A673 (cell line): Measurements from ENCODE around the gene CKM. TPM values are rescaled to one million over a fixed set of nuclear protein-coding genes. Genes with fewer than 3 reads are reported as not detected.
"Not testable (repeated sequence)": the region's sequence is repeated elsewhere in the genome, so short reads cannot be mapped to it uniquely, and the experiment has no call there.

ENCODE experiments used
- BruUV-seq: library from RNA; stranded (reverse); fragments of 400-500 nt; replicated peaks from 2 replicates; lab custom pipeline; 2021; lab: Mats Ljungman, UMichigan
- CTCF ChIA-PET: fragments of 300-600 bp; sonication (Branson Sonifier 250); formaldehyde crosslinking; loops from one replicate; lab custom pipeline; 2022; ENCODE audit warnings: antibody characterized with exemption; lab: Charles Lee
- POLR2A ChIA-PET: fragments of 300-600 bp; sonication (Branson Sonifier 250); formaldehyde crosslinking; loops from one replicate; lab custom pipeline; 2022; ENCODE audit warnings: antibody characterized with exemption; ENCODE audit not compliant: low non-redundant PET; lab: Charles Lee
- DNase-seq: peaks from one replicate; pipeline ENCODE4 v3.0.0-alpha.2; 2015; ENCODE audit warnings: low spot score
- H3K27ac ChIP-seq: fragments of 200-600 bp; sonication (generic); 2 replicates; pipeline ENCODE4 v1.5.1; 2016; ENCODE audit warnings: mixed run types, low read depth, mild to moderate bottlenecking, mixed read lengths, antibody characterized with exemption, low read length; ENCODE audit not compliant: poor library complexity, severe bottlenecking
- H3K27me3 ChIP-seq: fragments of 200-600 bp; sonication (generic); replicated peaks from 2 replicates; pipeline ENCODE4 v1.6.1; 2017; ENCODE audit warnings: mixed run types, low read depth, mild to moderate bottlenecking, mixed read lengths, antibody characterized with exemption, low read length; ENCODE audit not compliant: insufficient read depth, poor library complexity
- H3K36me3 ChIP-seq: fragments of 200-600 bp; sonication (generic); 2 replicates; pipeline ENCODE4 v1.6.1; 2016; ENCODE audit warnings: mixed run types, mild to moderate bottlenecking, mixed read lengths, antibody characterized with exemption, low read length; ENCODE audit not compliant: insufficient read depth, poor library complexity, severe bottlenecking
- H3K4me1 ChIP-seq: fragments of 200-600 bp; sonication (generic); 2 replicates; pipeline ENCODE4 v1.6.1; 2017; ENCODE audit warnings: mixed run types, mild to moderate bottlenecking, mixed read lengths, antibody characterized with exemption, low read length; ENCODE audit not compliant: insufficient read depth, poor library complexity, severe bottlenecking
- H3K4me3 ChIP-seq: fragments of 200-600 bp; sonication (generic); 2 replicates; pipeline ENCODE4 v1.5.1; 2016; ENCODE audit warnings: low read depth, mixed run types, mild to moderate bottlenecking, mixed read lengths, low read length; ENCODE audit not compliant: poor library complexity, severe bottlenecking
- H3K9me3 ChIP-seq: fragments of 200-600 bp; sonication (generic); 2 replicates; pipeline ENCODE4 v1.6.1; 2016; ENCODE audit warnings: mixed run types, low read depth, mild to moderate bottlenecking, mixed read lengths, antibody characterized with exemption, low read length; ENCODE audit not compliant: poor library complexity, severe bottlenecking
- EZH2 ChIP-seq: fragments of 200-600 bp; sonication (generic); IDR thresholded peaks from 2 replicates; pipeline ENCODE4 v1.6.1; 2017; ENCODE audit warnings: borderline replicate concordance, low read depth, mild to moderate bottlenecking, mixed read lengths, antibody characterized with exemption, low read length; ENCODE audit not compliant: poor library complexity, severe bottlenecking
- intact Hi-C: fragments of 100-400 bp; cut with micrococcal nuclease; formaldehyde crosslinking; loops from one replicate; pipeline ENCODE4 v1.10.0; 2022; ENCODE audit not compliant: unreplicated experiment
- total RNA-seq: library from RNA; stranded (reverse); gene quantifications from 2 replicates; pipeline ENCODE4 v1.2.3, GENCODE V29; 2021
- TF ChIP-seq, protein P1 (sequence below): fragments of 300-800, 200-600 bp; sonication (generic); conservative IDR thresholded peaks from 2 replicates; pipeline ENCODE4 v1.5.1; 2017; ENCODE audit warnings: low read depth, mild to moderate bottlenecking, antibody characterized with exemption, low read length, moderate library complexity, mixed read lengths

Gene CKM
- total RNA-seq, 1 experiment from 2014 or later: not detected

DNA sequence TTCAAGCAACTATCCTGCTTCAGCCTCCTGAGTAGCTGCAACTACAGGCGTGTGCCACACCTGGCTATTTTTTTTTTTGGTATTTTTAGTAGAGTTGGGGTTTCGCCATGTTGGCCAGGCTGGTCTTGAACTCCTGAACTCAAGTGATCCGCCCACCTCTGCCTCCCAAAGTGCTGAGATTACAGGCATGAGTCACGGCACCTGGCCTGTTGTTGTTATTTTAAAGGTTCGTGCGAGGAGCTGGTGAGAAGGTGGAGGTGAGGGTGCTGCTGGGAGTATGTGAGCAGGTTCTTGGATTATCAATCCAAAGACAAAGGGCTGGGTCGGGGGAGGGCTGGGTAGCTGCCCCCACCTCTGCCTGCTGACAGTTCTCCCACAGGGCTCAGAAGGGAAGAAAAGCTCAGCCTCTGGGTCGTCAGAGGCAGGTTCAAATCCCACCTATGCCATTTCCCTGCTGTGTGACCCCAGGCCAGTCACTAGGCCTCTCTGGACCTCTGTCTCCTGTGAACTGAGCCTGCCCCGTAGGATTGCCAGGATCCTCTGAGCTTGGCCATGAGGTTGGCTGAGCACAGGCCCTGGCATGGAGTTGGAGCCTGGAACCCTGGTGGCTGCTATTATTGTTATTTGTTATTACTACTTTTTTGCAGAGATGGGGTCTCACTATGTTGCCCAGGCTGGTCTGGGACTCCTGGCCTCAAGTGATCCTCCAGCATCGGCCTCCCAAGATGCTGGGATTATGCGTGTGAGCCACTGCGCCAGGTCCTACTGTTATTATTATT lies 1.5 kb downstream of the CKM start:
- Histone ChIP-seq H3K4me3 (no peak overlapping the region), H3K4me1 (no peaks in the 10 kb centered on the region), H3K9me3 (no peaks in the 10 kb centered on the region), H3K27me3 (no peaks in the 10 kb centered on the region), H3K27ac (no peak overlapping the region), H3K36me3 (no peaks in the 10 kb centered on the region)
- no peak for DNase-seq
- ChIA-PET CTCF (interaction anchor here (0.6 kb wide), 1 partner anchor 155 kb away, joined by 4 read pairs; no protein-coding TSS in a partner anchor), POLR2A (no interaction called here)
- no peak for TF ChIP-seq EZH2
- TF ChIP-seq, protein P1, sequence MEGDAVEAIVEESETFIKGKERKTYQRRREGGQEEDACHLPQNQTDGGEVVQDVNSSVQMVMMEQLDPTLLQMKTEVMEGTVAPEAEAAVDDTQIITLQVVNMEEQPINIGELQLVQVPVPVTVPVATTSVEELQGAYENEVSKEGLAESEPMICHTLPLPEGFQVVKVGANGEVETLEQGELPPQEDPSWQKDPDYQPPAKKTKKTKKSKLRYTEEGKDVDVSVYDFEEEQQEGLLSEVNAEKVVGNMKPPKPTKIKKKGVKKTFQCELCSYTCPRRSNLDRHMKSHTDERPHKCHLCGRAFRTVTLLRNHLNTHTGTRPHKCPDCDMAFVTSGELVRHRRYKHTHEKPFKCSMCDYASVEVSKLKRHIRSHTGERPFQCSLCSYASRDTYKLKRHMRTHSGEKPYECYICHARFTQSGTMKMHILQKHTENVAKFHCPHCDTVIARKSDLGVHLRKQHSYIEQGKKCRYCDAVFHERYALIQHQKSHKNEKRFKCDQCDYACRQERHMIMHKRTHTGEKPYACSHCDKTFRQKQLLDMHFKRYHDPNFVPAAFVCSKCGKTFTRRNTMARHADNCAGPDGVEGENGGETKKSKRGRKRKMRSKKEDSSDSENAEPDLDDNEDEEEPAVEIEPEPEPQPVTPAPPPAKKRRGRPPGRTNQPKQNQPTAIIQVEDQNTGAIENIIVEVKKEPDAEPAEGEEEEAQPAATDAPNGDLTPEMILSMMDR: no peak
- no TSS peak for BruUV-seq
- intact Hi-C loops: no loop called here

DNA sequence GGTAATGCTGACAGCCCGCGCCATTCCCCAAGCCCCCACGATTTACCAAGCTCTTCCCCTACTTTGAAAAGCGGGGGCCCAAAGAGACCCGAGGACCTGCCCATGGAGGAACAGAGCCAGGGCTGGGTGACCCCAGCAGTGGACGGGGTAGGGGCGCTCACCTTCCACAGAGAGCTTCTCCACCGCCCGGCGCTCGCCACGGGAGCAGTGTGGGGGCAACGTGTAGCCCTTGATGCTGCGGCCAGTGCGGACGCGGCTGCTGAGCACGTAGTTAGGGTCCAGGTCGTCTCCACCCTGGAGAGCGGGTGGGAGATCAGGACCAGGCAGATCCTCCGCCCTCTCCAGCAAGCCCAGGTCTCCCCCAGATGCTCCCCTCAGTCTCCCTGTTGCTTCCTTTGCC lies 7.4 kb downstream of the CKM start:
- H3K4me1 ChIP-seq: no peaks in the 10 kb centered on the region
- no peaks in the 10 kb centered on the region for H3K36me3 ChIP-seq
- no peaks in the 10 kb centered on the region for H3K9me3 ChIP-seq
- no peak overlapping the region for H3K4me3 ChIP-seq
- BruUV-seq: no TSS peak
- no peak for TF ChIP-seq EZH2
- TF ChIP-seq, protein P1: no peak
- no peaks in the 10 kb centered on the region for H3K27me3 ChIP-seq
- no peak overlapping the region for H3K27ac ChIP-seq
- no peak for DNase-seq
- ChIA-PET CTCF (no interaction called here), POLR2A (no interaction called here)
- intact Hi-C loops: no loop called here

DNA sequence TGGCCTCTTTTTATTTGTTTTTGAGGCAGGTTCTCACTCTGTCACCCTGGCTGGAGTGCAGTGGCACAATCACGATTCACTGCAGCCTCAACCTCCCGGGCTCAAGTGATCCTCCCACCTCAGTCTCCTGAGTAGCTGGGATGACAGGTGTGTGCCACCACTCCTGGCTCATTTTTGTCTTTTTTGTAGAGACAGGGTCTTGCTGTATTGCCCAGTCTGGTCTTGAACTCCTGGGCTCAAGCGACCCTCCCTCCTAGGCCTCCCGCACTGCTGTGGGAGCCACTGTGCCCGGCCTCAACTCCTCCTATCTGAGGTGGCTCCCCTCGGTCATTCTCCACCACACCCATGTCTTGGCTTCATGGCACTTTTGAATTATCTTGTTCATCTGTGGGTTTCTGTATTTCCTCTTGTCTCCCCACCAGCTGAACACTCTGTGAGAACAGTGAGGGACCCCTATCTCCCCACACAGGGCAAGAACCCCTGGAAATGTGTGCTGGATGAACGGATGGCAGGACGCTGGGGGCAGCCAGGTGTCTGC lies 7.9 kb downstream of the CKM start:
- ChIA-PET POLR2A (no interaction called here), CTCF (no interaction called here)
- H3K4me1 ChIP-seq: no peaks in the 10 kb centered on the region
- TF ChIP-seq, protein P1: no peak
- intact Hi-C loops: no loop called here
- H3K27me3 ChIP-seq: no peaks in the 10 kb centered on the region
- H3K36me3 ChIP-seq: no peaks in the 10 kb centered on the region
- H3K27ac ChIP-seq: no peak overlapping the region
- H3K9me3 ChIP-seq: no peaks in the 10 kb centered on the region
- BruUV-seq: no TSS peak
- no peak overlapping the region for H3K4me3 ChIP-seq
- no peak for DNase-seq

DNA sequence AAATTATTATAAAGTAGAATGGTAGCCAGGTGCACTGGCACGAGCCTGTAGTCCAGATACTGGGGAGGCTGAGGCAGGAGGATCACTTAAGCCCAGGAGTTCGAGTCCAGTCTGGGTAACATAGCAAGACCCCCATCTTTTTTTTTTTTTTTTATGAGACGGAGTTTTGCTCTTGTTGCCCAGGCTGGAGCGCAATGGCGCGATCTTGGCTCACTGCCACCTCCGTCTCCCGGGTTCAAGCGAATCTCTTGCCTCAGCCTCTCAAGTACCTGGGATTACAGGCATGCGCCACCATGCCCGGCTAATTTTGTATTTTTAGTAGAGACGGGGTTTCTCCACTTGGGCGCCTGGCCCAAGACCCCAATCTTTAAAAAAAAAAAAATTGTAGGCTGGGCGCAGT lies 10.4 kb downstream of the CKM start:
- POLR2A ChIA-PET, H3K27me3 ChIP-seq, intact Hi-C loops: not testable (repeated sequence)

More for the DNA sequence above, 10.4 kb downstream of the CKM start:
- H3K36me3 ChIP-seq, CTCF ChIA-PET, H3K27ac ChIP-seq, H3K9me3 ChIP-seq, DNase-seq, BruUV-seq, H3K4me3 ChIP-seq, H3K4me1 ChIP-seq: not testable (repeated sequence)
